NCI-H1105 (cell line): ENCODE measurements around the gene KCNJ5.
"Not testable (repeated sequence)": the region's sequence is repeated elsewhere in the genome, so short reads cannot be mapped to it uniquely, and the experiment has no call there.

Experiments
- DNase-seq: peaks from one replicate; lab custom pipeline; 2025; lab: John Stamatoyannopoulos, UW

Gene KCNJ5

DNA sequence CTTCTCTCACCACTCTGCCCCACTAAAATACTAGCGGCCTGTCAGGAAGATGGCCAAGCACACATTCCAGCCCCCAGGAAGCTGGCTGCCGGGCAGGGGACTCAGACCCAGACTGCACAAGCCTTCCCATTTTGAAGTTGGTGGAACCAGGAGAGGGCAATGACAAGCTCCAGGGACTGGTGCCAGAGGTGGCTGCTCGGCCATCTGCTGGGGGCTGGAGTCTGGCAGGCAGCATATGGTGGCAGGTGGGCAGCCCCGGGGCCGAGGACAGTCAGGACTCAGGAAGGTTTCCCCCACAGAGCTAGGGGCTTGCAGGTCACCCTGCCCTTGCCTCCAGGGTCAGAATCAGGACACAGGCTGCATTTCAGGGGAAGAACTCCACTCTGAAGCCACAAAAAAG is 22.6 kb downstream of the KCNJ5 start:
- no peak for DNase-seq

DNA sequence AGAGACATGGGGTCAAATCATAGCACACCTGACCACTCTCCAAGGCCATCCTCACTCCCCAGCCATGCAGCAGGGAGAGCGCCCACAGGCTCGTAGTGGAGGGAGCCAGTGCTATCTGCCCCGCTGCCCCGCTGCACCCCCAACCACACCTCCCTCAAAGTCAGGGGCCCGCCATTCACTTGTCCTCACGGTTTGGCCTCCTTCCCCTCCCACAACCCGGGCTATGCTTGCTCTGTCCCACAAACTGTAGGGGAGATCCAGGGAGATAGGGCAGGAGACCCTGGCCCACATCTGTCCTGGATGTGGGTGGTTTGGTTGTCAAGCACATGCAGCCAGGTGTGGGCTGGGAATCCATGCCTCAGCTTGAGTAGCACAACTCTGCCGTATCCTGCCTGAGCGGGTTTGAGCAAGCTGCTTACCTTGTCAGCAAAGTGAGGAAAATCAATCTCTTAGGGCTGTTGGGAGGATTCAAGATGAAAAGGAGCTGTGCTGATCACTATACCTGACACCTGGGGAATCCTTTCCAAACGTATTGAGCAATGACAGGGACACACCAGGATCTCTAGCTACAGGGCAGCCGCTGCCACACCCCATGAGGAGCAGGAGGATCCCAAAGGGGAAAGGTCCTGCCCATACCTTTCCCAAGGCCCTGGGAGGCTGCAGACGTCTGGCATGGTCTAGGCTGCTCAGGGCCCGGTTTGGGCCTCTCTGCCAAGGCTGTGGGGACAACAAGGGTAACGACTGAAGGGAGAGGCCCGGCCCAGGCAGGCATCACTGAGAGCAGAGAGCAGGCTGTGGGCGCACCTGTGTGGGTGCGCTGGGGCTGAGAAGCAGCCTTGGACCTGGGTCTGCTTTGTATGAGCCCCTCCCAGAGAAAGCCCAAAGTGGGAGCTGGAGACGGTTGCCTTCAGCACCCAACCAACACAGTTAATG is 23.3 kb downstream of the KCNJ5 start:
- DNase-seq = no peak

DNA sequence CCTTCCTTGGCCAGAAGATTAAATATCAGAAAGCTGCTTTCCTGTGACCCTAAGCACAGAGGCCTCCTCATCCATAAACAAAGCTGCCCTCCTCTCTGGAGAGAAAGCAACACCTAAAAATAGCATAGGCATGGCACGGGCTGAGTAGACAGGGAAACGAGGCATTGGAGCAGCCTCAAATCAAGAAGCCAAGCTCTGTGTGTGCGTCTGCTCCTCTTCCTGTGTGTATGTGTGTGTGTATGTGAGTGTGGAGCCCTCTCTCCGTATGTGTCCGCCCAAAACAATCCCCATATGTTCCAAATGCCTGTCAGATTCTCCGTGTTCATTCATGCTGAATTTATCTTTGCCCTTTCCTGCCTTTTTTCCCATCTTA is 24.0 kb downstream of the KCNJ5 start:
- DNase-seq = no peak

DNA sequence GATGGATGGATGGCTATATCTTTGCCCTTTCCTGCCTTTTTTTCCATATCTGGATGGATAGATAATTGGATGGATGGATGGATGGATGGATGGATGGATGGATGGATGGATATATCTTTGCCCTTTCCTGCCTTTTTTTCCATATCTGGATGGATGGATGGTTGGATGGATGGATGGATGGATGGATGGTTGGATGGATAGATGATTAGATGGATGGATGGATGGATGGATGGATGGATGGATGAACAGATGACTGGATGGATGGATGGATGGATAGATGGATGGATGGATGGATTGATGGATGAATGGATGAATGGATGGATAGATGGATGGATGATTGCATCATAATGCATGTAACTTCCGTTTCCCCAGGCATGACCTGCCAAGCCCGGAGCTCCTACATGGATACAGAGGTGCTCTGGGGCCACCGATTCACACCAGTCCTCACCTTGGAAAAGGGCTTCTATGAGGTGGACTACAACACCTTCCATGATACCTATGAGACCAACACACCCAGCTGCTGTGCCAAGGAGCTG is 24.9 kb downstream of the KCNJ5 start:
- no peak for DNase-seq

DNA sequence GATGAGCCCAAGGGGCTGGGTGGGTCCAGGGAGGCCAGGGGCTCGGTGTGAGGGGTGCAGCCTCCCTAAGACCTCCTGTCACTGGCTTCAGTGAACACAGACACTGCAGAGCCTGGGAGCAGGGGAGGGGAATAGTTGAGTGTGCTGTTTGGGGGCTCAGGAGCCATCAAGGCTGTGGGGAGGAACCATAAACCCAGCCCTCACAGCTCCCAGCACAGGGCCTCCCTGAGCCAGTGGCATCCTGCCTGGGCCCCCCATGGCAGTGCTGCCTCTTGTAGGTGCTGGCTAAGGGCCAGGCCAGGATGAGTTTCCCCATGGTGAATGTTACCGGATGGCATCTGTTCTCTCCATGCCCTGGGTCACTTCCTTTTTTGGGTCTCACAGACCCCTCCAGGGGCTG is 25.5 kb downstream of the KCNJ5 start:
- no peak for DNase-seq

DNA sequence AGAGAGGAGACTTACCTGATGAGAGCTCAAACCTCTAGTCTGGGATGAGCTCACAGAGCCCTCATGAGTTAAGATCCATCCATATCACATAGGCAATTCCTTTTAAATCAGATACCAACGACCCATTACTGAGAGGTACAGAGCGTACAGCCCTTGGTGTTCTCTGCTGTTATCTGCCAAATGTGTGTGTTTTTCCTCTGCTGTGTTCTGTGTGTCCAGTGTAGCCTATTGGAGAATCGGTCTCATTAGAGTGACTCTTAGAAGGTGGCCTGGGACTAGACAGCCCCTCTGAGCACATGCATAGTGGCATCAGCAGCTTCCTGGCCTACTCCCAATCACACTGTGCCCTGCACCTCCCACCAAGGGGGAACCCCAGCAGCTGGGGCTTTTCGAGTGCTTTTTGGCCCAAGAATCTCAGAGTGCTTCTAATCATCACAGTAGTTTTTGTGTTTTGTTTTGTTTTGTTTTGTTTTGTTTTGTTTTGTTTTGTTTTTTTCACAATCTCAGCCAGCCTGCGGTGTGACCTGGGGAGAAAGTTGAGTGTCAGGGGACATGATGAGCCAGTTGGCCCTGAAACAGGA is 26.1 kb downstream of the KCNJ5 start:
- no peak for DNase-seq

DNA sequence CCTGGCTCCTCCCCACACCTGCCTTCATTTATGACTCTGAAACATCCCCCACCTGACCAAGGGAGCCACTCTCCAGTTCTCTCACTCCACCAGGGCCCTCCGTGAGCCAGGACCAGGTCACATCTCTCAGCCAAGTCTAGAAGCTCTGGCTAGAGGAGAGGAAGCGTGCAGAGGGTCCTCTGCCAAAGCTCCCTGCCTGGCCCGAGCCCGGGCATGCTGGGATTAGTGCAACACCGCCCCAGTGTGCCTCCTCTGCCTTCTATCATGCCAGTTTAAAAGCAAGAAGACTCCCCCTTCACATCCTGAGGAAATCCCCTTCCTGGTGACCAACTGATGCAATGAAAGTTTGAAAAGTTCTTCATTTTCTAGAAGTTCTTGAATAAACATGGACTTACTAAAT is 28.1 kb downstream of the KCNJ5 start:
- no peak for DNase-seq

DNA sequence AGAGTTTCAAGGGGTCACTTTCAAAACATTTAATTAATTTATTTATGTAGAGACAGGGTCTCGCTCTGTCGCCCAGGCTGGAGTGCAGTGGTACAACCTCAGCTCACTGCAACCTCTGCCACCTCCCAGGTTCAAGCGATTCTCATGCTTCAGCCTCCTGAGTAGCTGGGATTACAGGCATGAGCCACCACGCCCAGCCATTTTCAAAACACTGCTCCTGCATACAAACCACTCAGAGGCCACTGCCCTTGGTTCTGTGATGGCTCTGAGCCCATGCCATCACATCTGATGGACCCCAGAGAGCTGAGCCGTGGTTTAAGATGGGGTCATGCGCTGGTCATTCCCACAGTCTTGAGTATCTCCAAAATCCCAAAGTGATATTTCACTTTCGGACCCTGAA is 28.5 kb downstream of the KCNJ5 start:
- DNase-seq = not testable (repeated sequence)

DNA sequence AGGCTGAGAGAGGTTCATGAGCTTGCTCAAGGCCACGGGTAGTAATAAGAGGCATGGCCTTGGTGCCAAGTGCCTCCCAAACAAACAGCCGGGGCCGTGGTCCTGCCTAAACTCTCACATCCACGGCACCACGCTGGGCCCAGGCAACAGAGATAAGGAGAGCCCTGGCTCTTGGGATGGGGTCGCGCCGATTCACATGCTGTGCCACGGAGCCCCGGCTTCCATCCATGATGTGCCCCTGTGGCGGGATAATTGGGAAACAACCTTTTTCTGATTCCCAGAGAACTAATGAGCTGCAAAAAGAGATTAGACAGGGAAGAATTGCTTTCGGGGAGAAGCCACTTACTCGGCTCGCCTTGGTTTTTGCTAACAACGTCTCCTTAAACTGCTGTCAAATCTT is 29.5 kb downstream of the KCNJ5 start:
- no peak for DNase-seq

DNA sequence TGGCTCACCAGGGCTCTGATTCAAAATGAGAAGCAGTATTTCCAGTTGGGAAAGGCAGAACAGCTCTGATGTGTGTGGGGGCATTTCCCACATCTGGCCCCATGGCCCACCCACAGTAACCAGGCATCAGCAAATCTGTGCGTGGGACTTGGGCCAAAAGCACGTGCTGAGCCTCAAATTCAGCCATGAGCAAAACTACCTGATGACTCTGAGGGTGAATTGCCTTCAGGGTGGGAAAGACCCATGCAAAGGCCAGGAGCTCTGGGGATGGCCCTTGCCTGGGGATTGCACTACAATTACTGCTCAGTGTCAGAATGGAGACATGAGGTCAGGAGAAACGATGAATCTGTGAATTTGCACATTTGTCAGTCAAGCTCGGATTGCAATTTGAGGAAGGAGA is 30.6 kb downstream of the KCNJ5 start:
- no peak for DNase-seq

DNA sequence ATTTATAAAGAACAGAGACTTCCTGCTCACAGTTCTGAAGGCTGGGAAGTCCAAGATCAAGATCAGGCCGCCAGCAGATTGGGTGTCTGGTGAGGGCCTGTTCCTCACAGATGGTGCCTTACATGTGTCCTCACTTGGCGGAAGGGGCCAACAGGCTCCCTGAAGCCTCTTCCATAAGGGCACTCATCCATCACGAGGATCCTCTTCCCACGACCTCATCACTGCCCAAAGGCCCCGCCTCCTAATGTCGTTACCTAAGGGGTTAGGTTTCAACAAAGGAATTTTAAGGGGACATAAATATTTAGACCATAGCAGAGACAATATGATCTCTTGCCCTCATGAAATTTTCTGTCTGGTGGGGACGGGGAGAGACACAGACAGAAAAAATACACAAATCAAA is 32.9 kb downstream of the KCNJ5 start:
- DNase-seq = no peak

DNA sequence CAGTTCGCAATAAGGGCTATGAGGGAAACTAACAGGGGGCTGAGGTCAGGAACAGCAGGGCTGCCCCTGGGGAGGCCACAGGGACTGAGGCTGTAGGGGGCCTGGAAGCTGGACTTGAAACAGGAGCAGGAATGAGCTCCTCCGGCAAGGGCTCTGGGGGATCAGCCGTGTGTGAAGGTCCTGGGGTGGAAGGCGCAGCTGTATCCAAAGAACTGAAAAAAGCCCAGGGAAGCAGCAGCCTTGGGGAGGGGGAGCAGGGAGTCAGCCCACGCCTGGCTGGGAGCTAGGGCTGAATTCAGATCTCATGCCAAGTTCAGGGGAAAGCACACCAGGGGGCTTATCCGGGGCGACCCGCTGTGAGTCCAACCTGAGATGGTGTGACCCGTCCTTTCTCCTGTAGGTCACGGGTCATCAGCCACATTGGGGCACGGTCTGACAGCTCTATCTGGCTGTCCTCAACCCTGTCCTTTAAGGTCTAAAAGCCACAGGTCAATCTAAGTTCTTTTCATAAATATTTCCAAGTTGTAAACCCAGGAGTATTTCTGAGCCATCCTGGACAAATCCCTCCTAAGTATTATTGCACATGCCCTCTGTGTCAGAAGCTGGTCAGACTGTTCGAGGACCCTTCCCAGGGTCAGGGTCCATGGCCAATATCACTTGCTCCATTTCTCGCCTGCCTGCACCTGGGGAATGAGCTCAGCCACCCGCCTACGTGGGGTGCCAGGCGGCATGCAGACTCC is 33.5 kb downstream of the KCNJ5 start:
- no peak for DNase-seq

DNA sequence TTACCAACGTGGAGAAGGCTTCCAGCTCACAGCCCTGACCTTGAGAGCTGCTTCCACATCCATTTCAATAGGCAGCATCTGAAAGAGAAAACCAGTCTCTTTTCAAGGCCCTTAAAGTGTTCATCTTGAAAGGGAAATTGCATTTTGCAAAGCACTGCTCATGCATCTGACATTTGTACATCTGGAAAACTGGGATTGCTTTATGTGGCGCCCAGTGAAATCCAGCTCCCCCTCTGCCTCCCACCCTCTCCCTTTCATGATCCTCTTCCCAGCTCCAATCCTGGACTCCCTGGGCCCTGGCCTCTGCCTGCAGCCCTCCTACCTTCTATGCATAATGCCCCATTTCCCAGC is 34.1 kb downstream of the KCNJ5 start:
- no peak for DNase-seq

DNA sequence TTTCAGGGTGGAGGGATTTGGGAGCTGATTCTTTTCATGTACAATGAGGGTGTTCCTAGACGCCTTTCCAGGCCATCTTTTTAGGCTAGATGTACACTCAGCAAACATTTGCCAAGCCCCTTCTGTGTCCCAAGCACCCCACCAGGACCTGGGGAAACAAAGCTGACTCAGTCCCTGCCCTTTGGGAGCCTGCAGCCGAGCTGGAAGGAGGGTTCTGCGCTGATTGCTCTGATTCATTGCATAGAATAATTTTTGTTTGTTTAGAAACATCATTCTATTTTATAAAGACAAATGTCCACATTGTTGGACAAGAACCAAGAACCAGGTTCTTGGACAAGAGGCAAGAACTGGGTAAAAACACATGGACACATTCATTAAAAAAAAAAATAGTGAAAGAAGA is 34.8 kb downstream of the KCNJ5 start:
- no peak for DNase-seq

DNA sequence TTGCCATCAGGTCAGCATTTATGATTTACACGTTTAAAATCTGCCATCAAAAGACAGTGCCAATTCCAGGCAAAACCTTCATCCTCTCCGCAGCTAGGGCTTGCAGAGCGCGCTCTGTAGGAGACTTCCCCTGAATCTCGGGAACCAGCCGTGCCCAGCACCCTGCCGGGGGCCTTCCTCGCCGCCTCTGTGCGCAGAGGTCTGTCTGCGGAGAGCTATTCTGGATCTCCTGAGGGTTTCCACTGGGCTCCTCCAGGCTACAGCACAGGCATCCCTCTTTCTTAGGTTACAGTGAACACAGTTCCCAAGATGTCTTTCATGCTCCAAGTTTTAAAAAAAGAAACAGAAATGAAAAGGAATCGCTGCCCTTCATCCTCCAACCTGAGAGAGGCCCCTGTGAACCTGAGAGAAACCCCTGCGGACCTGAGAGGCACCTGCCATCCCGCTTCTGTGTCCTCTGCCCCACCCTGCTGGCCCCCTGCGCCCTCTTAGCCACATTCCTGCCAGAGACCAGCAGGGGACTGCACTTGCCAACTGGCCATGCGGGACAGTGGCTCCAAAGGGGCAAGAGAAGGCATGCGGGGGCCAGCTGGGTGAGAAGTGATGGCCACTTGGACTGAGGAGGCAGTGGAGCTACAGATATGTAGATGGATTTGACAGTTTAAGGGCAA is 35.4 kb downstream of the KCNJ5 start:
- DNase-seq = no peak

DNA sequence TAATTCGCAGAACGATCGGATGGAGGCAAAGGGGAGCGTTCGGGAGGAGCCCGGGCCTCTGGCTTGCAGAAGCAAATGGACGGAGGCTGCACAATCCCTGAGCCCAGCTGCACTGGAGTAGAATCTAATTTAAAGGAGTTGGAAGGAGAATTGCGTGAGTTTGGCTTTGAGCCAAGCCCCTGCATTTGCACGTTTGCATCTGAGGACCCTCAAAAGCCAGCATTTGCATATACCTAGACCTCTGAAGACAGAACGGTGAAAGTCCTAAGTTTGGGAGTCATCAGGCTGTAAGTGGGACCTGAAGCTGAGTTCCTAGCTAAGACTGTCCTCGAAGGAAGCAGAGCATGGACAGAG is 35.9 kb downstream of the KCNJ5 start:
- no peak for DNase-seq

DNA sequence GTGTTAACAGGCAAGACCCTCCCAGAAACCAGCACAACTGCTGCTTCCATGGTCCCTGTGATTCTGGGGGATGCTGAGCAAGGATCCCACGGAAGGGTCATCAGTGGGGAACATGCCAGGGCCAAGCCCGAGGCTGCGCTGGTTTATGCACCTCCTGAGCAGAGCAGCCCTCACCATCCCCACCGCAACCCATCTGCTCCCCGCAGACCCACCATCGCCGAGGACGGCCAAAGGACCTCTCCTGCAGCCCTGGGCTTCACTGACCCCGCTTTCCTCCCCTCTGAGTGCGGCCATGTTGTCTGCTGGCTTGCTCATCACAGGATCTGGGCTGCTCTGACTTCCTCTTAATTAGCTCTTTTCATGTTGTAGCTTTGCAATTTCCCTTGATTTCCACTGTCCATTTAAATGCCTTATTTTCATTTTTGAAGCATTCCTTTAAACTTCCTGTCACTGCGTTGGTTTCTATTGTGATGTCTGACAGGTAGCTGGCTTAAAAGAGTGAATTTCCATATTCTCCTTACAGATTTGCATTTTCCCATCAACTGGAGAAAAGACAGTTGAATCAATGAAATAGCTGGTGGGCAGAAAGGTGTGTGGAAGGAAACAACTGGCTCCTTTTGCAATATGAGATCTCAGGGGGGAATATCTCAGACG is 36.7 kb downstream of the KCNJ5 start:
- DNase-seq = no peak

DNA sequence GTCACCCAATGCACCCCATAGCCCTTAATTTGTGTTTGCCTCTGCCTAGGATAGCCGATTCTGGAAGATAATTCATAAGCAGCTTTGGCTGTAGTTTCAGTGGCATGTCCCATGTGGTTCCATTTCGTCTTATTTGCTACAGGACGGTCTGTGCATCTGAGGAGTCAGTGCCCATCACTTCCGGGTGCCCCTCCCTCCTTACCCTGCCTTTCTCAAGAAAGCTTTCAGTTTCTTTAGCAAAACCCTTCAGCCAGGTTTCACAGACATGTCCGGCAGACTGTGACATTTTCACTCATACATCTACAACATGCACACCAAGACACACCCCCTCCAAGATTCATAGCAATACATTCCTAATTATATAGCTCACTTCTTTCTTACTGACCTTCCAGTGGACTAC is 37.2 kb downstream of the KCNJ5 start:
- no peak for DNase-seq

DNA sequence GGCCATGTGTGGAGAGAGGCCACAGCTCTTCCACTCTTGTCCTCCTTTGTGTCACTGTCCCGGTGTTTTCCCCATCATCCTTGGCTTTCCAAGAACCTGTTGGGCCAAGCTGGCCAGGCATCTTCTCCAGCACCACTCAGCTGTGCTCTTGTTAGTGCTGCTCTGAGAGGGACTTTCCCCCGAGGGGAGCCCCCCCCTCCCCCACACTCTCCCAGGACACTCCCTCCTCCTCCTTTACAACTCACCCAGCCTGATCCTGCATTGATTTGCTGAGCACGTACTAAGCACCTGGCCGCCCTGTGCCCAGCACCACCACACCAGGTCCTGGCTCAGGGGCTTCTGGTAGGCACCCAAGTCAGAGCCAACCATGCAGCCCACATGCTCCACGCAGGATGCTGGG is 38.3 kb downstream of the KCNJ5 start:
- DNase-seq = no peak

DNA sequence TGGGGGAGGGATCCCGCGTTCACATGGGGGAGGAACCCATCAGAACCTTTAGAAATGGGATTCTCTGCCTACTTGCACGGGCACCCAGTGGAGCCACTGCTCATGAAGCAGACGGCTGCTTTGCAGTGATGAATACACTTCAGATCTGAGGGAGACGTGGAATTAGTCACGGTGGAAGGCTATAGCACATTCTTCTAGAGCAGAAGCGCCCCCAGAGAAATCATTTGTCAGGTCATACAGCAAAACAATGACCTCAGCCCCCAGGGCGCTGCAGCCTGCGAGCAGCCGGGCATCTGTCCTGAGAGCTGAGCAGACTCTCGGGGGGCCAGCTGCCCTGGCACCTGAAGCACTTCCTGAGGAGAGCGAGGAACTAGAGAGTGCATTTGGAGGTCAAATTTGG is 38.8 kb downstream of the KCNJ5 start:
- no peak for DNase-seq

DNA sequence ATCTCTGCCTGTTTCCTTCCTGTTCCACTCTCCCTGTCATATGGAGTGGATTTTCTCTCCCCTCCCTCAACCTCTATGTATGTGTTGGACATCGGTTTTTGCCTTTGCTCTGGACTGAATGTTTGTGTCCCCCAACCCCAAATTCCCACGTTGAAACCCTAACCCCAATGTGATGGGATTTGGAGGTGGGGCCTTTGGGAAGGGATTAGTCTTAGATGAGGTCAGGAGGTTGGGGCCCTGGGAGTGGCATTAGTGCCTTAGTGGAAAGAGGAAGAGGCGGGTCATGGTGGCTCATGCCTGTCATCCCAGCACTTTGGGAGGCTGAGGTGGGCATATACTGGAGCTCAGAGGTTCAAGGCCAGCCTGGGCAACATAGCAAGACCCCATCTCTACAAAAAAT is 39.9 kb downstream of the KCNJ5 start:
- no peak for DNase-seq

DNA sequence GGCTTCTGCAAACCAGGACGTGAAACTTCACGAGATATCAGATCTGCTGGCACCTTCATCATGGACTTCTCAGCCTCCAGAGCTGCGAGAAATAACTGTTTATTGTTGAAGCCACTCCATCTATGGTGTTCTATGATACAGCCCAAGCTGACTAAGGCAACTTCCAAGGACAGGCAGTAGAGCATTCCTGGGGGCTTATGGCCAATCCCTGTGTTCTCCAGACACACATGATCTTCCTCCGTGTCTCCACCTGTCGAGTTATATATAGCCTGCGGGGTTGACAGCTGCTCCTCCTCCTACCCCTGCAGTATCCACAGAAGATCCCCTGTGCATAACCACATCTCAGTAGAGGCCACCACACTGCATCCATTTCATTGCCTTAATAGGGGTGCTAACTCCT is 40.5 kb downstream of the KCNJ5 start:
- DNase-seq = no peak
